Measurements from ENCODE around the gene CCT2. TPM values are rescaled to one million over a fixed set of nuclear protein-coding genes. Genes with fewer than 3 reads are reported as not detected.

CCT2 gene
- 10 to 100 TPM; 68.2 to 71.1 TPM for total RNA-seq

- intact Hi-C loops (cut with DNase I): loop anchor here (10.0 kb wide), 1 partner anchor 291 kb away; no protein-coding TSS in a partner anchor
- WGBS, 2 donors: 1% methylated on average over 44 to 60 of the region's 63 CpGs
- Histone ChIP-seq H3K4me3 (peak within 1 kb of the TSS; percentile 90 to 99), H3K27me3 (no peaks in the 10 kb centered on the region), H3K36me3 (replicated peaks in 1 of 2; ENCODE audit: insufficient read depth in 1 of 2, low read depth in 2 of 2) (peaks cover 0 to 25% of the 10 kb centered on the region in 2 donors), H3K4me1 (peaks cover 11% of the 10 kb centered on the region), H3K27ac (peak within 1 kb of the TSS; percentile 59 to 85 (median 75)), H3K9me3 (no peaks in the 10 kb centered on the region)
- TF ChIP-seq POLR2A (IDR thresholded peaks at IDR 0.05) (peak; percentile 68 to 90 (median 89)), CTCF (IDR thresholded peaks at IDR 0.05) (peak in 4 of 7 experiments; percentile 20 to 35 (median 29))
- ATAC-seq: peak; percentile 100
- peak; percentile 97 to 98 (median 97) for DNase-seq
These were observed at the start of gene CCT2 for GRCh38 chr12:69585189-69586062. TSS of gene CCT2 (plus strand) at chr12:69585459. CDS start at chr12:69585522, 63 bp downstream.

- Histone ChIP-seq H3K27me3 (no peaks in the 10 kb centered on the region), H3K4me1 (no peaks in the 10 kb centered on the region), H3K9me3 (no peaks in the 10 kb centered on the region), H3K4me3 (no peak overlapping the region), H3K27ac (no peak overlapping the region), H3K36me3 (replicated peaks in 1 of 2; ENCODE audit: insufficient read depth in 1 of 2, low read depth in 2 of 2) (no peaks in the 10 kb centered on the region)
- 90 to 96% methylated on average over 2 of the region's 2 CpGs for WGBS, 2 donors
- DNase-seq (no peak), ATAC-seq (no peak)
- no peak for TF ChIP-seq POLR2A (IDR thresholded peaks at IDR 0.05)
- no peak for TF ChIP-seq CTCF (IDR thresholded peaks at IDR 0.05)
- intact Hi-C loops (cut with DNase I): no loop called here
These were observed 44.3 kb upstream of the CCT2 start for GRCh38 chr12:69540987-69541386.

- H3K27me3 ChIP-seq: no peaks in the 10 kb centered on the region
- intact Hi-C loops (cut with DNase I): no loop called here
- WGBS, 2 donors: 93 to 96% methylated on average over 1 of the region's 1 CpG
- no peaks in the 10 kb centered on the region for H3K4me1 ChIP-seq
- no peak for ATAC-seq
- H3K27ac ChIP-seq: no peak overlapping the region
- DNase-seq: no peak
- H3K9me3 ChIP-seq: no peaks in the 10 kb centered on the region
- no peaks in the 10 kb centered on the region for H3K36me3 ChIP-seq (replicated peaks in 1 of 2; ENCODE audit: insufficient read depth in 1 of 2, low read depth in 2 of 2)
- TF ChIP-seq POLR2A (IDR thresholded peaks at IDR 0.05) (no peak), CTCF (IDR thresholded peaks at IDR 0.05) (no peak)
- no peak overlapping the region for H3K4me3 ChIP-seq
These were observed 41.2 kb upstream of the CCT2 start for GRCh38 chr12:69544087-69544486.

- H3K27ac ChIP-seq: no peak overlapping the region
- ATAC-seq (no peak), DNase-seq (no peak)
- intact Hi-C loops (cut with DNase I): no loop called here
- no peaks in the 10 kb centered on the region for H3K36me3 ChIP-seq (replicated peaks in 1 of 2; ENCODE audit: insufficient read depth in 1 of 2, low read depth in 2 of 2)
- TF ChIP-seq CTCF (IDR thresholded peaks at IDR 0.05): no peak
- TF ChIP-seq POLR2A (IDR thresholded peaks at IDR 0.05): no peak
- H3K9me3 ChIP-seq: no peaks in the 10 kb centered on the region
- H3K4me1 ChIP-seq: no peaks in the 10 kb centered on the region
- 75 to 89% methylated on average over 1 of the region's 1 CpG for WGBS, 2 donors
- no peak overlapping the region for H3K4me3 ChIP-seq
- H3K27me3 ChIP-seq: no peaks in the 10 kb centered on the region
These were observed 40.2 kb upstream of the CCT2 start for GRCh38 chr12:69545081-69545480.
